Peyer's patch (tissue), 4 donors: Measurements from ENCODE around the gene RARA. TPM values are rescaled to one million over a fixed set of nuclear protein-coding genes. Genes with fewer than 3 reads are reported as not detected.

Experiments used
- DNase-seq, 3 donors: peaks; one replicate each; pipeline ENCODE4 v3.0.0-alpha.2; 2017 to 2019
- H3K27ac ChIP-seq, 4 donors: fragments of 200-600 bp; sonication (generic); one replicate each; pipeline ENCODE4 v1.5.1; 2016 to 2019
- H3K27me3 ChIP-seq, 2 donors: fragments of 200-600 bp; sonication (generic); one replicate each; pipeline ENCODE4 v1.5.1; 2019
- H3K36me3 ChIP-seq, 3 donors: fragments of 200-600 bp; sonication (generic); one replicate each; pipeline ENCODE4 v1.5.1; 2016 to 2019
- H3K4me1 ChIP-seq, 4 donors: fragments of 200-600 bp; sonication (generic); one replicate each; pipeline ENCODE4 v1.5.1; 2016 to 2019
- H3K4me3 ChIP-seq, 4 donors: fragments of 200-600 bp; sonication (generic); 1 replicate in 3 of 4; 2 replicates in 1 of 4; pipeline ENCODE4 v1.5.1; 2016 to 2019; ENCODE audit warnings: mild to moderate bottlenecking in 1 of 4
- H3K9me3 ChIP-seq, 4 donors: fragments of 200-600 bp; sonication (generic); one replicate each; pipeline ENCODE4 v1.5.1; 2016 to 2019; ENCODE audit warnings: mild to moderate bottlenecking in 1 of 4
- POLR2A ChIP-seq, 2 donors: fragments of 450-650 bp; IDR thresholded peaks; one replicate each; pipeline ENCODE4 v1.5.1; 2017; ENCODE audit warnings: antibody characterized with exemption in 2 of 2, mild to moderate bottlenecking in 2 of 2, moderate library complexity in 2 of 2
- total RNA-seq, 4 donors: library from RNA; depleted of rRNA; stranded (reverse); fragments of >200 nt; gene quantifications; one replicate each; pipeline ENCODE4 v1.1.0, GENCODE V29; 2016
- TF ChIP-seq, protein P1 (sequence below), 6 experiments: fragments of 450-650 bp in 4 of 6; fragments of 200-600 bp in 2 of 6; sonication (generic) in 1 of 6; IDR thresholded peaks; one replicate each; pipeline ENCODE4 v1.5.1; 2017 to 2019; ENCODE audit warnings: antibody characterized with exemption in 6 of 6, mild to moderate bottlenecking in 3 of 6, moderate library complexity in 1 of 6

RARA gene
- total RNA-seq, 4 donors from 2014 or later, result 46.2 to 93.3 (median 72.1) TPM

DNA sequence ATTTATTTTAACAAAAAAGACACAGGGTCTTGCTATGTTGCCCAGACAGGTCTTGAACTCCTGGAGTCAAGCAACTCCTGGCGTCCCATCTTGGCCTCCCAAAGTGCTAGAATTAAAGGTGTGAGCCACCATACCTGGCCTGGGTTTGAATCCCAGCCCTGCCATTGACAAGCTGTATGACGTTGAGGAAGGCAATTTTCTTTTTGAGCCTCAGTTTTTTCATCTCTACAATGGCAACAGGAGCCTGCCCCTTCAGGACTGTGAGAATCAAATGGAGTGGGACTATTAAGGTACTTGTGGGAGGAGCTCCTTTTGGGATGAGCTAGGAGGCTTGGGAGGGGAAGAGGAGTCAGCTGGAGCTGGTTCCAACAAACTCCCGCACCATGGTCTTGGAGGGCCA is 6.2 kb downstream of the RARA start:
- H3K27ac ChIP-seq, result peak overlapping the region in 2 of 4 donors; percentile 1 to 77
- DNase-seq, result peak in 1 of 3 donors; percentile 23
- no peaks in the 10 kb centered on the region for H3K9me3 ChIP-seq
- peaks cover 8 to 83% (median 22%) of the 10 kb centered on the region in 4 donors for H3K4me1 ChIP-seq
- no peaks in the 10 kb centered on the region for H3K36me3 ChIP-seq
- H3K27me3 ChIP-seq, result no peaks in the 10 kb centered on the region
- TF ChIP-seq, protein P1, sequence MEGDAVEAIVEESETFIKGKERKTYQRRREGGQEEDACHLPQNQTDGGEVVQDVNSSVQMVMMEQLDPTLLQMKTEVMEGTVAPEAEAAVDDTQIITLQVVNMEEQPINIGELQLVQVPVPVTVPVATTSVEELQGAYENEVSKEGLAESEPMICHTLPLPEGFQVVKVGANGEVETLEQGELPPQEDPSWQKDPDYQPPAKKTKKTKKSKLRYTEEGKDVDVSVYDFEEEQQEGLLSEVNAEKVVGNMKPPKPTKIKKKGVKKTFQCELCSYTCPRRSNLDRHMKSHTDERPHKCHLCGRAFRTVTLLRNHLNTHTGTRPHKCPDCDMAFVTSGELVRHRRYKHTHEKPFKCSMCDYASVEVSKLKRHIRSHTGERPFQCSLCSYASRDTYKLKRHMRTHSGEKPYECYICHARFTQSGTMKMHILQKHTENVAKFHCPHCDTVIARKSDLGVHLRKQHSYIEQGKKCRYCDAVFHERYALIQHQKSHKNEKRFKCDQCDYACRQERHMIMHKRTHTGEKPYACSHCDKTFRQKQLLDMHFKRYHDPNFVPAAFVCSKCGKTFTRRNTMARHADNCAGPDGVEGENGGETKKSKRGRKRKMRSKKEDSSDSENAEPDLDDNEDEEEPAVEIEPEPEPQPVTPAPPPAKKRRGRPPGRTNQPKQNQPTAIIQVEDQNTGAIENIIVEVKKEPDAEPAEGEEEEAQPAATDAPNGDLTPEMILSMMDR (IDR thresholded peaks at IDR 0.05), result no peak
- no peak for TF ChIP-seq POLR2A (IDR thresholded peaks at IDR 0.05)
- no peak overlapping the region for H3K4me3 ChIP-seq

DNA sequence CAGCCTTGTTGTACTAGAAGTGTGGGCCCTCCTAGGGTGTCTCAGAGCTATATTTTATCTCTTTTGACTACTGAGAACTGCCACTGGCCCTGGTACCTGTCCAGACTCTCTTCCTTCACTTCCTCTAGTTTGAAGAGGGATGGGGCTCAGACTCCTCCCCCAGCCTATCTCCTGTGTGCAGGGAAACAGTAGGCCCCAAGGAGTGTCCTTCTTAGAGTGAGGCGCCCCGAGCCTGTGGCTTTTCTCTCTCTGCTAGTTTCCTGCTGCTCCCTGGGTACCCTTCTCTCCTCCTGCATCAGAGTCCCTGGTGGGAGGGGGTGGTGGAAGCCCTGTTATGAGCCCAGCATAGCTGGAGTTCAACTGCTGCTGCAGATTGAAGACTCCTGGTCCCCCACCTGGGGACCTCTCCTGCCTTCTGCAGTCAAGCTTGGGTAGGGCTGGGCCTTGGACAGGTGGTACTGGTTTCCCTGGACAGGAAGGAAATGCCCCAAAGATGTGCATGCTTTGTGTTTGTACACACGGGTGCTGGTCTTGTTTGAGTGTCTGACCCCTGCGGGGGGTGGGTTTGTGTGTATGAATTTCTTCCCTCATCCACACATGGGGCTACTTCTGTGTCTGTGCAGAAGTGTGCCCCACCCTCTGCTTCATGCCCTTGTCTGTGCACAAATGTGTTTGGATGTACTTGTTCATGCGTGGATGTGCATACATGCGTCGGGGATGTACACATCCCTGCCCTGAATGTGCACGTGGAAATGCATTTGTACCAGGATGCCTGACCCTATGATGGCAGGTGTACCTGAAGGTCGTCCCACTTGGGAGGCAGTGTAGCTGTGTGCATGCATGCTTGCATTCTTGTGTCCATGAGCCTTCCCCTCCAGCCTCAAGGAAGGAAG is 6.9 kb downstream of the RARA start:
- H3K36me3 ChIP-seq, result no peaks in the 10 kb centered on the region
- peak overlapping the region in 2 of 4 donors; percentile 71 to 95 for H3K4me3 ChIP-seq
- peak overlapping the region in 3 of 4 donors; percentile 77 to 95 (median 84) for H3K27ac ChIP-seq
- TF ChIP-seq, protein P1 (IDR thresholded peaks at IDR 0.05), result no peak
- TF ChIP-seq POLR2A (IDR thresholded peaks at IDR 0.05), result no peak
- peak in 1 of 3 donors; percentile 49 for DNase-seq
- peaks cover 8 to 83% (median 26%) of the 10 kb centered on the region in 4 donors for H3K4me1 ChIP-seq
- no peaks in the 10 kb centered on the region for H3K9me3 ChIP-seq
- no peaks in the 10 kb centered on the region for H3K27me3 ChIP-seq

DNA sequence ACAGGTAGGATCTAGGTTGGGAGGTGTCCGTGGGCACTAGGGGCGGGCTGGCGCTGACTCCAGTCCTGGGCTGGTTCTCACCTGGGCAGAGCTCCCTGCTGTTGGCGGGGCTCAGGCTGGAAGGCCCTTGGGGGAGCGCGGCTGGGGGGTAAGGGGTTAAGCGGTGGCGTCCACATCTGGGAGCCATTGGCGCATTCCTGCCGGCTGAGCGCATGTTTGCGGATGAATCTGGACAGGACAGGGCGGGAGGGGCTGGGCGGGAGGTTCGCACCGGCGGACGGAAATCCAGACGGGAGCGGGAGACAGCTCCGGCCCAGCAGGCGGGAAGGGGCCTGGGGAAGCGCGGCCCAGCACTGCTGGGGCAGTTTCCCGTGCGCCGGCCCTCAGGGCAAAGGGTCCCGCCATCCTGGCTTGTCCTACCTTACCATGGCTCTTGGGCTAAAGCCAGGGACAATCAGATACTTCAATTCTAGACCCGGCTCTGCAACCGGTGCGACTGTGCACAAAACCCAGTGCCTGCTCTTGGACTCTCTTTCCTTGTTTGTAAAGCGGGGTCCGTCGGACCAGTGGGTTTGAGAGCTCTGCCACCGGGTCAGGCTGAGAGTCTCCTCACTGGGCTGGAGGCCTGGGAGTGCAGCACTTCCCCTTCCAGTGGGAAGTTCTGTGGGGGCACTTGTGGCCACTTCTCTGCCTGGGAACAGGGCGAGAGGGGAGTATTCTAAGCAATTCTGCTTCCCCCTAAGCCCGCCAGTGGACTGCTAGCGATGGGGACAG is 7.8 kb downstream of the RARA start:
- Histone ChIP-seq H3K27ac (peak overlapping the region; percentile 77 to 98 (median 90)), H3K36me3 (no peaks in the 10 kb centered on the region), H3K4me1 (peaks cover 8 to 83% (median 23%) of the 10 kb centered on the region in 4 donors), H3K9me3 (no peaks in the 10 kb centered on the region), H3K4me3 (peak overlapping the region; percentile 4 to 95 (median 40)), H3K27me3 (no peaks in the 10 kb centered on the region)
- TF ChIP-seq, protein P1 (IDR thresholded peaks at IDR 0.05), result peak in 2 of 6 experiments; percentile 8 to 9
- TF ChIP-seq POLR2A (IDR thresholded peaks at IDR 0.05), result peak; percentile 14 to 21
- peak; percentile 17 to 80 (median 72) for DNase-seq

DNA sequence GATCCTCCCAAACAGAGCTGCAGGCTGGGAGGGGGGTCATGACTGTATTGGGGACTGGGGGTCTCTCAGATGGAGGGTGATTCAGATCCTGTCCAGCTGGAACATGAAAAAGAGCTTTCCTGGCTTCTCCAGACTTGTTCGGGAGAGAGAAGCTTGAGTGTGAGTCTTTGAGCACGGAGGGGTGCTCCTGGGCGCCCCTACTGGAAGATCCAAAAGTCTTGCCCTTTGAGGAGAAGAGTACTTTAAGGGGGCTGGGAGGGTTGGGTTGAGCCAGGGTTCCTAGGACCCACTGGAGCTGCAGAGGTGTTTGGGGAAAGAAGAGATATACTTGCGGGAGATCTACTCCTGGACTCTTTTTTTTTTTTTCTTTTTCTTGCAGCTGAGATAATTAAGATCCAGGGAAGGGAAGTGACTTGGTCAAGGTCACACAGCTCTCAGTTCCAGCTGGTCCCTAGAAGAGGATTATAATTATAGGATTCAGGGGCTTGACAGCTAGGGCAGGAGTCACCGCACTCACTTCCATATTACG is 8.4 kb downstream of the RARA start:
- no peaks in the 10 kb centered on the region for H3K27me3 ChIP-seq
- H3K4me3 ChIP-seq, result peak overlapping the region; percentile 71 to 97 (median 94)
- no peak for TF ChIP-seq POLR2A (IDR thresholded peaks at IDR 0.05)
- TF ChIP-seq, protein P1 (IDR thresholded peaks at IDR 0.05), result peak in 4 of 6 experiments; percentile 42 to 52 (median 44)
- peaks cover 8 to 83% (median 23%) of the 10 kb centered on the region in 4 donors for H3K4me1 ChIP-seq
- H3K9me3 ChIP-seq, result no peaks in the 10 kb centered on the region
- DNase-seq, result peak; percentile 63 to 81 (median 71)
- H3K36me3 ChIP-seq, result no peaks in the 10 kb centered on the region
- H3K27ac ChIP-seq, result peak overlapping the region; percentile 84 to 98 (median 90)
